H9 (cell line): ENCODE data around the gene NDRG4. TPM values are rescaled to one million over a fixed set of nuclear protein-coding genes. Genes with fewer than 3 reads are reported as not detected.

Experiments
- DNase-seq: peaks from one replicate; pipeline ENCODE4 v3.0.0-alpha.2; 2017
- H2AFZ ChIP-seq: one replicate; pipeline ENCODE4 v1.6.1; 2013; ENCODE audit warnings: mild to moderate bottlenecking, low read length, control low read depth, moderate library complexity
- H2AK5ac ChIP-seq: 2 replicates; pipeline ENCODE4 v1.6.1; 2013; ENCODE audit warnings: low read length, control low read depth, mixed read lengths; ENCODE audit not compliant: insufficient read length
- H2BK120ac ChIP-seq: one replicate; pipeline ENCODE4 v1.6.1; 2013; ENCODE audit warnings: low read depth, mild to moderate bottlenecking, low read length, control low read depth, inconsistent platforms; ENCODE audit not compliant: poor library complexity, severe bottlenecking
- H2BK12ac ChIP-seq: 2 replicates; pipeline ENCODE4 v1.6.1; 2013; ENCODE audit warnings: low read length, control low read depth, mixed read lengths, low read depth; ENCODE audit not compliant: insufficient read length
- H2BK15ac ChIP-seq: 2 replicates; pipeline ENCODE4 v1.6.1; 2013; ENCODE audit warnings: low read depth, low read length, control low read depth
- H2BK20ac ChIP-seq: one replicate; pipeline ENCODE4 v1.6.1; 2013; ENCODE audit warnings: low read depth, mild to moderate bottlenecking, low read length, control low read depth, inconsistent platforms; ENCODE audit not compliant: poor library complexity, severe bottlenecking
- H2BK5ac ChIP-seq: 2 replicates; pipeline ENCODE4 v1.6.1; 2013; ENCODE audit warnings: low read length, control low read depth, mixed read lengths; ENCODE audit not compliant: insufficient read length
- H3K14ac ChIP-seq: 2 replicates; pipeline ENCODE4 v1.6.1; 2013; ENCODE audit warnings: low read length, control low read depth; ENCODE audit not compliant: insufficient read depth
- H3K18ac ChIP-seq: 2 replicates; pipeline ENCODE4 v1.6.1; 2013; ENCODE audit warnings: low read depth, mild to moderate bottlenecking, mixed read lengths, low read length, control low read depth; ENCODE audit not compliant: insufficient read length
- H3K23ac ChIP-seq: 2 replicates; pipeline ENCODE4 v1.6.1; 2013; ENCODE audit warnings: low read length, control low read depth, mixed read lengths, low read depth; ENCODE audit not compliant: insufficient read length
- H3K23me2 ChIP-seq: 2 replicates; pipeline ENCODE4 v1.6.1; 2013; ENCODE audit warnings: low read depth, mild to moderate bottlenecking, mixed read lengths, low read length, control low read depth; ENCODE audit not compliant: insufficient read length, poor library complexity, severe bottlenecking
- H3K27ac ChIP-seq: 2 replicates; pipeline ENCODE4 v1.5.1; 2013; ENCODE audit warnings: low read length, control low read depth, mixed read lengths, low read depth; ENCODE audit not compliant: insufficient read length
- H3K27me3 ChIP-seq: 2 replicates; pipeline ENCODE4 v1.6.1; 2013; ENCODE audit warnings: low read length, control low read depth, inconsistent platforms; ENCODE audit not compliant: insufficient read depth
- H3K4ac ChIP-seq: 2 replicates; pipeline ENCODE4 v1.6.1; 2013; ENCODE audit warnings: low read depth, mild to moderate bottlenecking, control low read depth, inconsistent platforms, low read length, moderate library complexity
- H3K4me1 ChIP-seq: 2 replicates; pipeline ENCODE4 v1.6.1; 2013; ENCODE audit warnings: low read length, control low read depth, inconsistent platforms; ENCODE audit not compliant: insufficient read depth
- H3K4me2 ChIP-seq: 2 replicates; pipeline ENCODE4 v1.6.1; 2013; ENCODE audit warnings: low read length, control low read depth, mixed read lengths; ENCODE audit not compliant: insufficient read length, insufficient read depth
- H3K56ac ChIP-seq: 2 replicates; pipeline ENCODE4 v1.6.1; 2013; ENCODE audit warnings: low read depth, mild to moderate bottlenecking, mixed read lengths, low read length, control low read depth; ENCODE audit not compliant: insufficient read length
- H3K79me1 ChIP-seq: 2 replicates; pipeline ENCODE4 v1.6.1; 2013; ENCODE audit warnings: low read depth, mild to moderate bottlenecking, moderate library complexity, low read length, control low read depth, inconsistent platforms; ENCODE audit not compliant: insufficient read depth, poor library complexity, severe bottlenecking
- H3K79me2 ChIP-seq: 2 replicates; pipeline ENCODE4 v1.6.1; 2013; ENCODE audit warnings: low read length, control low read depth, inconsistent platforms; ENCODE audit not compliant: insufficient read depth
- H3K9ac ChIP-seq: 2 replicates; pipeline ENCODE4 v1.6.1; 2013; ENCODE audit warnings: low read length, control low read depth, mixed read lengths; ENCODE audit not compliant: insufficient read length; ENCODE audit errors: extremely low read depth
- H3K9me3 ChIP-seq: one replicate; pipeline ENCODE4 v1.6.1; 2013; ENCODE audit warnings: low read depth, low read length, inconsistent platforms; ENCODE audit not compliant: control insufficient read depth
- H3T11ph ChIP-seq: one replicate; pipeline ENCODE4 v1.6.1; 2013; ENCODE audit warnings: mild to moderate bottlenecking, low read length, control low read depth, inconsistent platforms
- H4K20me1 ChIP-seq: one replicate; pipeline ENCODE4 v1.6.1; 2013; ENCODE audit not compliant: control insufficient read depth, insufficient read length, insufficient read depth
- H4K5ac ChIP-seq: 2 replicates; pipeline ENCODE4 v1.6.1; 2013; ENCODE audit warnings: low read depth, mild to moderate bottlenecking, mixed read lengths, low read length, control low read depth; ENCODE audit not compliant: insufficient read length
- H4K8ac ChIP-seq: replicated peaks from 2 replicates; pipeline ENCODE4 v1.6.1; 2013; ENCODE audit warnings: low read length, control low read depth, mixed read lengths, low read depth; ENCODE audit not compliant: insufficient read length
- H4K91ac ChIP-seq: 2 replicates; pipeline ENCODE4 v1.6.1; 2013; ENCODE audit warnings: low read depth, mild to moderate bottlenecking, moderate library complexity, mixed read lengths, low read length, control low read depth; ENCODE audit not compliant: insufficient read length
- H3K27ac Mint-ChIP-seq, 3 experiments: 2 replicates in 2 of 3; 3 replicates in 1 of 3; pipeline ENCODE4 v1.8.0; 2020 to 2021; ENCODE audit warnings: mixed read lengths in 3 of 3, mild to moderate bottlenecking in 1 of 3, moderate library complexity in 1 of 3
- H3K27me3 Mint-ChIP-seq: 2 replicates; pipeline ENCODE4 v1.8.0; 2021; ENCODE audit warnings: low read depth, mild to moderate bottlenecking, moderate library complexity, mixed read lengths
- H3K36me3 Mint-ChIP-seq, 3 experiments: 2 replicates in 2 of 3; 3 replicates in 1 of 3; pipeline ENCODE4 v1.8.0; 2020 to 2021; ENCODE audit warnings: low read depth in 3 of 3, mixed read lengths in 3 of 3; ENCODE audit not compliant: insufficient read depth in 1 of 3
- H3K4me1 Mint-ChIP-seq, 2 experiments: 2 replicates each; pipeline ENCODE4 v1.8.0; 2020; ENCODE audit warnings: mixed read lengths in 2 of 2
- H3K4me3 Mint-ChIP-seq, 2 experiments: 2 replicates in 1 of 2; 3 replicates in 1 of 2; pipeline ENCODE4 v1.8.0; 2020 to 2021; ENCODE audit warnings: mild to moderate bottlenecking in 2 of 2, mixed read lengths in 2 of 2, moderate library complexity in 1 of 2
- H3K9me3 Mint-ChIP-seq, 2 experiments: 2 replicates in 1 of 2; 3 replicates in 1 of 2; pipeline ENCODE4 v1.8.0; 2020; ENCODE audit warnings: mild to moderate bottlenecking in 2 of 2, mixed read lengths in 2 of 2, moderate library complexity in 1 of 2
- WGBS: extraction: QIAGEN DNeasy Blood & Tissue Kit; methylation state at CpG from one replicate; pipeline ENCODE4 v1.1.7; 2013; ENCODE audit warnings: missing lambda C conversion rate, low lambda C conversion rate, mixed read lengths; ENCODE audit not compliant: insufficient read length; ENCODE audit errors: extremely low coverage; 5-methylcytosine and 5-hydroxymethylcytosine counted together
- total RNA-seq: library from RNA; stranded (reverse); gene quantifications from 2 replicates; pipeline ENCODE4 v1.2.1, GENCODE V29; 2021
- TF ChIP-seq, protein P1 (sequence below): fragments of 200-600 bp; sonication (generic); conservative IDR thresholded peaks from 3 replicates; pipeline ENCODE4 v1.8.0; 2021; ENCODE audit warnings: antibody characterized with exemption, mild to moderate bottlenecking

The NDRG4 gene
- total RNA-seq, 1 experiment from 2014 or later: 18.6 TPM

DNA sequence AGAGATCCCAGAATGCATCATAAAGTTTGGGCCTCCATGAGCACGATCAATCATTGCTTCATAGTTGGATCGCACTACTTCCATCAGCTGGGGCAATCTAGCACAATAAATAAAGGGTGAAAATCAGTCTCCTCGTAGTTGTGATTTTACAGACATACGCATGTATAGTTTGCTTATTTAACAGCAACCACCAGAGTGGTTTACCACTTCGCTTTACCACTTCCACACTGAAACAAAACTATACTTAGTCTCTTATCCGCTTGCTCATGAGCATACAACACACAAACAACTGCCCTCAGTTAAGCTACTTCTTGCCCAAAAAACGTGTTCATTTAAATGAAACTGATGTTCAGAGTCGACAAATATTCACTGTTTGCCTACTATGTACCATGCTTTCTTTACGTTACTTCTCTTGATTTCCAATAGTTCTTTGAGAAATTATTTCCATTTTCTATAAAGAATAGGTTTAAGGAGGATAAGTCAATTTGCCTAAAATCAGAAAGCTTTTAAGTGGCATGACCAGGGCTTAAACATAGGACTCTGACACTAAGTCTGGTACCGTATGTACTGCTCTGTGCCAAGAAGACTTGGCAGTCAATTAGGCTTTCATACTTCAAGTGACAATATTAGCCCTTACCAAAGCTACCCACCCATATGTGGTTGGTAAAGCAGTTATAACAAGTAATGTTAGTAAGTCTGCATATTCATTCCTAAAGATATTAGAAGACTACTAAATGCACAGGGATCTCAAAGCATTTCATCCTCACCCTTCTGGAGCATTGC is 37.4 kb downstream of the NDRG4 start:
- no peak overlapping the region for H3T11ph ChIP-seq
- H3K4me3 Mint-ChIP-seq: no peak overlapping the region
- WGBS: no CpG with 5 or more reads among the region's 10 CpGs
- TF ChIP-seq, protein P1, sequence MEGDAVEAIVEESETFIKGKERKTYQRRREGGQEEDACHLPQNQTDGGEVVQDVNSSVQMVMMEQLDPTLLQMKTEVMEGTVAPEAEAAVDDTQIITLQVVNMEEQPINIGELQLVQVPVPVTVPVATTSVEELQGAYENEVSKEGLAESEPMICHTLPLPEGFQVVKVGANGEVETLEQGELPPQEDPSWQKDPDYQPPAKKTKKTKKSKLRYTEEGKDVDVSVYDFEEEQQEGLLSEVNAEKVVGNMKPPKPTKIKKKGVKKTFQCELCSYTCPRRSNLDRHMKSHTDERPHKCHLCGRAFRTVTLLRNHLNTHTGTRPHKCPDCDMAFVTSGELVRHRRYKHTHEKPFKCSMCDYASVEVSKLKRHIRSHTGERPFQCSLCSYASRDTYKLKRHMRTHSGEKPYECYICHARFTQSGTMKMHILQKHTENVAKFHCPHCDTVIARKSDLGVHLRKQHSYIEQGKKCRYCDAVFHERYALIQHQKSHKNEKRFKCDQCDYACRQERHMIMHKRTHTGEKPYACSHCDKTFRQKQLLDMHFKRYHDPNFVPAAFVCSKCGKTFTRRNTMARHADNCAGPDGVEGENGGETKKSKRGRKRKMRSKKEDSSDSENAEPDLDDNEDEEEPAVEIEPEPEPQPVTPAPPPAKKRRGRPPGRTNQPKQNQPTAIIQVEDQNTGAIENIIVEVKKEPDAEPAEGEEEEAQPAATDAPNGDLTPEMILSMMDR: no peak
- H3K56ac ChIP-seq: no peak overlapping the region
- no peak overlapping the region for H3K27ac ChIP-seq
- no peaks in the 10 kb centered on the region for H3K79me1 ChIP-seq
- no peak overlapping the region for H2BK5ac ChIP-seq
- no peak overlapping the region for H3K4ac ChIP-seq
- DNase-seq: no peak
- peaks cover 67 to 96% (median 88%) of the 10 kb centered on the region in 3 experiments for H3K36me3 Mint-ChIP-seq
- no peaks in the 10 kb centered on the region for H3K23me2 ChIP-seq
- H3K18ac ChIP-seq: no peak overlapping the region
- no peak overlapping the region for H2BK12ac ChIP-seq
- no peak overlapping the region for H2AFZ ChIP-seq
- H3K9me3 ChIP-seq: no peaks in the 10 kb centered on the region
- no peak overlapping the region for H3K23ac ChIP-seq
- H4K91ac ChIP-seq: no peak overlapping the region
- H3K4me1 Mint-ChIP-seq: no peaks in the 10 kb centered on the region
- H2BK15ac ChIP-seq: no peak overlapping the region
- H3K4me2 ChIP-seq: no peak overlapping the region
- no peak overlapping the region for H3K14ac ChIP-seq
- H2AK5ac ChIP-seq: no peak overlapping the region
- H4K5ac ChIP-seq: peak overlapping the region; percentile 80
- no peak overlapping the region for H2BK20ac ChIP-seq
- H3K27me3 Mint-ChIP-seq: no peaks in the 10 kb centered on the region
- H3K4me1 ChIP-seq: no peaks in the 10 kb centered on the region
- H3K9me3 Mint-ChIP-seq: no peaks in the 10 kb centered on the region
- no peak overlapping the region for H3K27ac Mint-ChIP-seq
- no peaks in the 10 kb centered on the region for H3K79me2 ChIP-seq
- H3K27me3 ChIP-seq: no peaks in the 10 kb centered on the region
- H3K9ac ChIP-seq: no peak overlapping the region
- no peaks in the 10 kb centered on the region for H4K20me1 ChIP-seq
- no peak overlapping the region for H2BK120ac ChIP-seq
- no peak overlapping the region for H4K8ac ChIP-seq
